Tibial nerve (tissue), 4 donors: ENCODE data around the gene GABRA4.

ENCODE experiments used
- EP300 ChIP-seq, 2 donors: sonication (generic); formaldehyde crosslinking; IDR thresholded peaks; one replicate each; pipeline ENCODE4 v1.6.1; 2017; ENCODE audit warnings: antibody characterized with exemption in 2 of 2, mild to moderate bottlenecking in 1 of 2
- TF ChIP-seq, protein P1 (sequence below), 5 experiments: fragments of 200-600 bp in 3 of 5; fragments of 450-650 bp in 2 of 5; sonication (generic) in 3 of 5; IDR thresholded peaks; one replicate each; pipeline ENCODE4 v1.5.1; 2016 to 2019; ENCODE audit warnings: antibody characterized with exemption in 5 of 5, mild to moderate bottlenecking in 3 of 5, moderate library complexity in 2 of 5

GRCh38 chr4:46886711-46887110 is 106.7 kb downstream of the GABRA4 start:
- TF ChIP-seq, protein P1, sequence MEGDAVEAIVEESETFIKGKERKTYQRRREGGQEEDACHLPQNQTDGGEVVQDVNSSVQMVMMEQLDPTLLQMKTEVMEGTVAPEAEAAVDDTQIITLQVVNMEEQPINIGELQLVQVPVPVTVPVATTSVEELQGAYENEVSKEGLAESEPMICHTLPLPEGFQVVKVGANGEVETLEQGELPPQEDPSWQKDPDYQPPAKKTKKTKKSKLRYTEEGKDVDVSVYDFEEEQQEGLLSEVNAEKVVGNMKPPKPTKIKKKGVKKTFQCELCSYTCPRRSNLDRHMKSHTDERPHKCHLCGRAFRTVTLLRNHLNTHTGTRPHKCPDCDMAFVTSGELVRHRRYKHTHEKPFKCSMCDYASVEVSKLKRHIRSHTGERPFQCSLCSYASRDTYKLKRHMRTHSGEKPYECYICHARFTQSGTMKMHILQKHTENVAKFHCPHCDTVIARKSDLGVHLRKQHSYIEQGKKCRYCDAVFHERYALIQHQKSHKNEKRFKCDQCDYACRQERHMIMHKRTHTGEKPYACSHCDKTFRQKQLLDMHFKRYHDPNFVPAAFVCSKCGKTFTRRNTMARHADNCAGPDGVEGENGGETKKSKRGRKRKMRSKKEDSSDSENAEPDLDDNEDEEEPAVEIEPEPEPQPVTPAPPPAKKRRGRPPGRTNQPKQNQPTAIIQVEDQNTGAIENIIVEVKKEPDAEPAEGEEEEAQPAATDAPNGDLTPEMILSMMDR (IDR thresholded peaks at IDR 0.05): peak in 3 of 5 experiments; percentile 11 to 25 (median 11)
- TF ChIP-seq EP300 (IDR thresholded peaks at IDR 0.05): no peak
